NCI-H187 treated with DMSO at 0.1 percent for 48 hours (cell line): ENCODE results near the gene PACSIN1.

Source experiments
- DNase-seq: peaks from one replicate; lab custom pipeline; 2025; lab: John Stamatoyannopoulos, UW

The PACSIN1 gene

DNA sequence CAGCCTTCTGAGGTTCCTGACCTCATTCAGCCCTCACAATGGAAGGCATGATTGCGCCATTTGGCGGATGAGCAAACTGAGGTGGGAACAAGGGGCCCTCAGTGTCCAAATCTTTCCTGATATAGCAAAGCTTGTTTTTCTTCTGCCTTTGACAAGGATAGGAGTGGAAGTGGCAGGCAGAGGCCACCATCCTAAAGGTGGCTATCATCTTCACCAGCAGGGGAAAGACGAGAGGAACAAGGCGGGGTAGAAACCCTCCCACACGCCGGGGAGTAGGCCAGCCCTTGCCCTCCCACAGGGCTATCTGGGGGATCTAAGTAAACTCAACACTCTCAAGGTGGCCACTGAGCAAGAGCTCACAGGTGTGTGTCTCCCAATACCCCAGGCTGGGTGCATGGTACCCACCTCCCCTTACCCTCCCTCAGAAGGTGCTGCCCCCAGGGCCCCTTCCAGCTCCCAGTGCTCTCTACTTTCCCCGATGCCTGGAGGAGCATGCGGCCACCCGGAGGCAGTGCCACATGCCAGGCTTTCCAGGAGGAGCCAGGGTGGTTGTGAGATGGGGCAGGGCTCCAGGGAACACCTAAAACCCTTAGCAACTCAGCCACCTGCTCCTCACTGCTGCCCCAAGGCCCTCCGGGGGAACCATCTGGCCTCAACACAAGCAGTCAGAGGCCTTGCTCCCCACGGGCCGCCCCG is 79.0 kb downstream of the PACSIN1 start:
- DNase-seq = no peak

DNA sequence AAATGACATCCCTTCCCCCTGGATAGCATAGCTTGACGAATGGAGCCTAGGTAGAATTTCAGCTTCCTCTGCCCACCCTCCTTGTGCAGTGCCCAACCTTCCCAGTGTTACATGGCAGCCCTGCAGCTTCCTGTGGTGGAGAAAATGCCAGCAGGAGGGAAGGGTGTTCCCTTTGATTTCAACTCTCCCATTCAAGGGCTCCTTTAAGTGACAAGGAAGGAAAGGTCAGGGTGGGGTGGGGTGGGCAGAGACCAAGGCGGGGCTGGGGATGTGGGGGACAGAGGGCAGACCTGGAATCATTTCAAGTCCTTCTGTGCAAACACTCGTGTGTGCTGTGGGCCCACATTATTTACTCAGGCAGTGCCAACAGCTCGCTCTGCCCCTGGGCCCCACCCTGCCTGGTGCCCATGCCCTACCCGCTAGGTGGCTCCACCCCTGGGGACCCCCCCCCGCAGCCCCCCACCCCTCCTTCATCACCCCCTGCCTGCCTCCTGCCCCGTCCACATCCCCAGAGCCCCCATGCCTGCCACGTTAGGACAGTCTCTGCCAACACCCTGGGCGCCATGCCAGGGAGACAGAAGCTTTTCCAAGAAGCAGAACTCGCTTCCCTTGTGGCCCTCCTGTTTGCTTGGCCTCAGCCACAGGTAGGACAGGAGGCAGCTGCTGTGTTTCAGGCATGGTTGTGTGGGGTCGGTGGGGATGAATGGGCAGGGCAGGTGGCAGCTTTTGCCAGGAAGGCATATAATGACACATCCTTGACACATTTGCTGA is 80.9 kb downstream of the PACSIN1 start:
- DNase-seq = no peak

DNA sequence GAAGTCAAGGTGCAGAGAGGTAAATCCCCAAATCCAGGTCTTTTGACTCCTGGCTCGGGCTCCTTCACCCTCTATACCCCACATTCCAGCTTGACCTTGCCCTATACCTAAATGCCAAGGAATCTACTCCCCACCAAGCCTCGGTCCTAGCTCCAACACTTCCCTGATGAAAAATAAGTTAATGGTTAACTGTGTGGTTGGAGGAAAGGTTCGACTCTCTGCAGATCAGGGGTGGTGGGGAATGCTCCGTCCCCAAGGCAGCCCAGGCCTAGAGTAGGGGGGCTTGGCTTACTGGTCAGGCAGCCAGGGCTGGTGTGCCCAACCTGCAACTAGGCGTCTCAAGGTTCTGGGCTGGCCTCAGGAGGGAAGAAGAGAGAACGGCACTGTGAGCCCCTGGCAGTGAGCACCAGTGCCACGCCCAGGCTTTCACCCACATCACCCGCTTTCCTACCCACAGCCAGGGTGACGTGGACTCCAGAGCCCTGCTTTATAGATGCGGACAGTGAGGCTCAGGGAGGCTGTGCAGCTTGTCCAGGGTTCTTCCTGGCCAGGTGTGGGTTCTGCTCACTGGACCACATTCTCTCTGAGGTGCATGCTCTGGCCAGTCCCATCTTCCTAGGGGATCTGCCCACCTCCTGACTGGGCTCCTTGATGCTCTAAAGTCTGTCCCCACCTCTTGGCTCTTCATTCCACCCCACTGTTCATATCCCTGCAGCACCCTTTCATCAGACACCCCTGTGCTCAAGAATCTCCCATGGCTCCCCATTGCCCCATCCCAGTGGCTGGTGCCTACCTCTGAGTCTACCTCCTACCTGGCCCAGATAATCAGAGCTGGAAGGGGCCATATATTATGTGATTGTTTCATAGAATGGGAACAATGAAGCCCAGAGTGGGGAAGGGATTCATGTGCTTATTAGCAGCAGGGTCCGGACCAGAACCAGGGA is 82.1 kb downstream of the PACSIN1 start:
- DNase-seq = no peak

DNA sequence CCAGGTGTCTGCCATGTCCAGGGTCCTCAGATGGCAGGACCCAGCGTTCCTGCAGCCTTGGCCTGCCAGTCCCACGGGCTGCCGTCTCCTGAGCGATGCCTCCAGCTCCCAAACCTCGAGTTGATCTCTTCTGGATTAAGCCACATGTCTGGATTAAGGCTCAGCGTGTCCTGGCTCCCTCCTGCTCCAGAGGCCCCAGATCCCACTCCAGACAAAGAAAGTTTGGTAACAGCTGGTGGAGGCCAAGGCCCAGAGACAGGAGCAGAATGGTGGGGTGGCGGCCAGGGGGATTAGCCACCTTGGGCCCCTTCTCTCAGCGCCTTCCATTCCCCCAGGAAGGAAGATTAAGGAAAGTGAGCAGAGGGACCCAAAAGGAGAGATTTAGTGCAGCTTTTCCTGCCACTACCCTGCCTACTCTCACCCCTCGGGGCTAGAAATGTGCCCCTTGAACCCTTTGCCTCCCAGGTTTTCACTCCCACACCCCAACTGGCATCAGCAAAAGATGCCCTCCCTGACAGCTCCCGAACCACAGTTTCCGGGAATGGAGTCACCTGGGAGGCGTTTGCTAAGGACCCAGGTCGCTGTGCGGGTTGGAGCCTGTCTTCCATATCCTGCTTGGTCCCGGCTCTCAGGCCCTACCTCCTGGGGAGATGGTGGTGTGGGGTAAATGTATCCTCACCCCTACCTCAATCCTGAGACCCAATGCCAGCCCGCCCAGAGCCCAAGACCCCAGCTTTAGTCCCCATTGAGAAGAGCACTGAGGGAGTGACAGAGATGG is 83.3 kb downstream of the PACSIN1 start:
- no peak for DNase-seq

DNA sequence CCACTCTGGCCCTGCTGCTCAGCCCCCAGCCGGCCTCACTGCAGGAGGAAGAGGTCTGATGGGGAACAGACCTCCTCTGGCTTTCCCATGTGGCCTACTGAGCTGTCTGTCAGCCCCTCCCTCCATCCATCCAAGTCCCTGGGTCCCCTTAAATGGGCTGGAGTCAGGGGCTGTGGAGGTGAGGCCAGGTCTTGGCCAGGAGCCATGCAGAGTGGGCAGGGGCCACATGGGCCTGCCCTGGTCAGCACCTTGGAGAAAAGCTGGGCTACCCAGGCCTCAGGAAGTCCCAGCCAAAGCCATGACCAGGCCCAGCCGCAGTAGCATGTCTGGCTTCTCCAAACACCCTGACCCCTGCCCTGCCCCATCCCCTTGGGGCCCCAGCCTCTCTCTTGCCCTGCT is 83.9 kb downstream of the PACSIN1 start:
- no peak for DNase-seq

DNA sequence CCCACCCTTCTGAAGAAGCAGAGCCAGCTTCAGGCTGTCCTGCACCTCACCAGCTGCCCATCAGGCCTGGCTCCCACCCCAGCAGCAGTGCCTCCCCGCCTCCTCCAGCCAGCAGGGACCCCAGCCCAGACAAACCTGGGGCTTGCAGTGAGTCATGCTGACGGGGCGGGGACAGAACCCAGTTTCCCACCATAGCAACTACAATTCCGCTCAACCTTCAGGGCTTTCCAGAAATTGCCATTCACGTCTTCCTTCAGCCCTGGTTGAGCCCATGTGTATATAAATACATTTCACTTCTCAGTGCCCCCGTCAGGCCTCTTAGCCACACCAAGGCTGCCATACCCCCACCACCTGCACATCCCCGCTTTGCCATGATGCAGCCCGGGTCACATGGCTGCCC is 85.8 kb downstream of the PACSIN1 start:
- no peak for DNase-seq

DNA sequence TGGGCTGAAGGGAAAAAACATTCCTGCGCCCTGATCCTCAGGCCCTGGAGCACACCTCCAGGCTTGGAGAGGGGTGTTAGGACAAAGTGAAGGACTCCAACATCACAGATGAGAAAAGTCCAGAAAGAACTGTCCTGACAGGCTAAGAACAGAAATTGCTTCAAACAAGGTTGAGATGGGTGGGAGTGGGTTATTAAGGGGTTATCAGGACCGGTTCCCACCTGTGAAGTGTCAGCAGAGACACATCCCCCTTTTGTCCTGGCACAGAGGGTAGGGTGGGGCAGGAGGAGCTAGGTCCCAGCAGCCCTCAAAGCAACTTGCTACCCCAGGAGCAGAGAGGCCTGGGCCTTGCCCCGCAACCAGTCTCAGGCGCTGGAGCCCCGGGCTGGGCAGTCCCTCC is 86.7 kb downstream of the PACSIN1 start:
- no peak for DNase-seq

DNA sequence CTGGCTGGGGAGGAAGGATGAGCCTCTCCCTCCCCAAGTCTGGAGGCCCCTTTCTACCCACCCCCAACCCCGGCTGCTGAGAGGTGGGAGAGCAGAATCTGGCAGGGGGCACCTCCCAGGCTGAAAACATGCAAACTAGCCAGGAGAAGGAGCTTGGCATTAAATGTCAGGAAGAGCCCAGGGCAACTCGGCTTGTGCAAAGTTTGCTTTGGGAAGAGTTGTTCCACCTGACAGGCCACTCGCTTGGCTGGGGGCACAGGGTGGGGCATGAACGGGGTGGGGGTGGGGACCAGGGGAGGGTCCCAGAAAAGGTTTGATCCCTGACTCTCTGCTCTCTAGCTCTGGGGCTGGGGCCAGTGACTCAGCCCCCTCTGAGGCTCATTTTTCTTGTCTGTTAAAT is 87.3 kb downstream of the PACSIN1 start:
- no peak for DNase-seq

DNA sequence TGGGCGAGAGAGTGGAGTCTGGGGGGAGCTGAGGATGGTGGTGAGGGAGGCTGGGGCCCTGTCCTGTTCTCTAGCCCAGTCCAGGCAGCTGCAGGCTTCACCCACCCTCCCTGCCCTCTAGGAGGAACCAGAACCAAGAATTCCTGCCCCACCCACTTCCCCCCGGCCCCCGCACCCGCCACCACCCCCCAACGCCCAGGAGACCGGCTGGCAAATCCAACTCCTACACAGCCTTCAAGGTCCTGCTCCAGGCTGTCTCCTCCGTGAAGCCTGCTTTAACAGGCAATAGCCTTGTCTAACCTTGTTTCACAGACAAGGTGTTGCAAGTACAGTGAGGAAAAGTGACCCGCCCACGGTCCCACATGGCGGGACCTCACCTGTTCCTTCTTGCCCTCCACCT is 87.9 kb downstream of the PACSIN1 start:
- no peak for DNase-seq

DNA sequence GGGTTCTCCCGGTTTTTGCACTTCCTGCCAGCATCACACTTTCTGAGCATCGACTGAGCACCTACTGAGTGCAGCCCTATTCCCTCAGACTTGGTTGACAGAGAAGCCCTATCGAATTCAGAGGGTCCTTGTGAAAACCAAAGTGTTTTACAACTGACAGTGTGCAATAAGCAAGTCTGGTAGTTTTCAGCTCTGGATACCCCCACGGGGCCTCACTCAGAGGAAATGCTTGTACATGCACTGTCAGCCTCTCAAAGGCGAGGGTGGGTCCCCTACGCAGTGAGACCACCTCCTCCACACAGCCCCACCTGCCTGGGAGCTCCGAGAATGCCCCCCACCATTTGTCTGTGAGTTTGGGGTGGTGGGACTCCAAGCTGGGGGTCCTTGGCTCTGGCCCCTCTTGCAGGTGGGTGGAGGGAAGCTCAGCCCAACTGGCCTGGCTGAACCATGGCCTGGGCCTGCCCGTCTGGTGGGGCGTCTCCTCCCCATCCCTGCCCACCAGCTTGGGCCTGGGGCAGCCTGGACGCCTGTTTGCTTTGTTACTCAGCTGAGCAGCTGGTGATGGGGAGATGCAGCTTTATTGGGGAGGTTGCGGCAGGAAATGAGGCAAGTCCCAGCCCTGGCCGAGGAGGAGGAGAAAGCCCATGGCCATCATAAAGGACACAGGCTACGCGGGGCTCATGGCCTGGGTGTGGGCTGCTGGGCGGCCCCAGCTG is 88.6 kb downstream of the PACSIN1 start:
- DNase-seq = no peak

DNA sequence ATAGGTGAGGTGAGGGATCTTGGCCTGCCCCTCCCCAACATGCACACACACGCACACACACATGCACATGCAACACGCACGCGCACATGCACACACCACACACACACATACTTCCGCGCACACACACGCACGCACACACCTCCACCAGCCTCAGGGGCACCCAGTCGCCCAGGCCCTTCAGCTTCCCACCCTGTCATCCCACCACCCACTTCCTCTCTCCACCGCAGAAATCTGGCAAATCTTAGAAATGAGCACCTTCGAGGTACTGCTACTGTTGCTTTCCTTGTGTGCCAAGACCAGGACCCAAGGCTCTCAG is 89.1 kb downstream of the PACSIN1 start:
- DNase-seq = no peak

DNA sequence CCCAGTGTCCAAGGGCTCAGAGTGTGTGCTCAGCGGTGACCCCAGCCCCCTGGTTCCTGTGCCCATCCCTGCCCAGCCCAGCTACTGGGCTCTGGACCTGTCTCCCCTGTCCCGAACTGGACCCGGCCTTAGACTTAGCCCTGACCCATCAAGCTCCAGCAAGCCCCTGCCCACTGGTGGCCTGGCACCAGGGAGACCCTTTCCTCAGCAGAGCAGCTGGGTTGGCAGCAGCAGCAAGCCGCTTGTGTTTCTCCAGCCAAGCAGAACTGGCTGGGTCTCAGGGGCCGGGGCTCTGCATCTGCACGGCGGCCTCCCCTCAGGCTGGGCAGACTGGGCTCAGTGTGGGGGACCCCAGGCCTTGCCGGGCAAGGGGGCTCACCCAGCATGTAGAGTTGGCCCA is 89.5 kb downstream of the PACSIN1 start:
- no peak for DNase-seq

DNA sequence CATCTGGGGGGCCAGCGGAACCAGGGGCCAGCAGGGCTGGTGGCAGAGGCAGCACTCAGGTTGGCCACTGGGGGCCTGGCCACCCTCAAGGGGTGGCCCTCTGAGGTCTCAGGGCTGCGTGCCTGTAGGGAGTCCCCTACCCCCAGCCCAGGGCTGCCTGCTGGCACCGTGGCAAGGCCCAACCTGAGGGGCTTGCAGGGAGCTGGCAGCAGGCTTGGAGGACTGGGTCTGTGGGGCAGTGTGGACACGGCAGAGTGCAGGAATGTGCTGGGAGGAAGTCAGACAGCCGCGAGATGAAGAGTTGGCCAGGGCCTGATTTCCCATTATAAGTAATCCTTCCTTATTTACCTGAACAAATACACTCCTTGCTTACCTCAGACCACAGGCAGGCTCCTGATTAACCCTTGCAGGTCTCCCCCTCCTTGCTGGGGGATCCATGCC is 90.2 kb downstream of the PACSIN1 start, which contains the start of gene SPDEF:
SPDEF (minus strand) TSS at position 299 of the 441 bp plus-strand sequence. CDS start 11,874 bp downstream, outside the sequence.
- no peak for DNase-seq

DNA sequence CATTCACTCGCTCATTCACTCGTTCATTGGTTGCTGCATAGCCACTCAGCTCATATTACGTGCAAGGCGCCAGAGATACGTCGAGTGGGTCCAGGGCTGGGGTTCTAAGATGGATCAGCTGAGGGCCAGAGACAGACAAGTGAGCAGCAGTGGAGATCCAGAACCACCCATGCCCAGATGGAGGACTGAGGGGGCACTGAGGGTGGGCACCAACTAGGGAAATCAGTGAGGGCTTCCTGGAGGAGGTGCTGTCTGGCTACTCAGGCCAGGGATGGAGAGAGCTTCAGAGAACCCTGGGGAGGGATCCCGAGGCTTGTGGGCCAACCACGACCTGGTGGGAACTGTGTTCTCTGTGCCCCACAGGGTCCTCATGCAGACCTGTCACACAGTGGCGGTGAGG is 90.6 kb downstream of the PACSIN1 start:
- DNase-seq = no peak

DNA sequence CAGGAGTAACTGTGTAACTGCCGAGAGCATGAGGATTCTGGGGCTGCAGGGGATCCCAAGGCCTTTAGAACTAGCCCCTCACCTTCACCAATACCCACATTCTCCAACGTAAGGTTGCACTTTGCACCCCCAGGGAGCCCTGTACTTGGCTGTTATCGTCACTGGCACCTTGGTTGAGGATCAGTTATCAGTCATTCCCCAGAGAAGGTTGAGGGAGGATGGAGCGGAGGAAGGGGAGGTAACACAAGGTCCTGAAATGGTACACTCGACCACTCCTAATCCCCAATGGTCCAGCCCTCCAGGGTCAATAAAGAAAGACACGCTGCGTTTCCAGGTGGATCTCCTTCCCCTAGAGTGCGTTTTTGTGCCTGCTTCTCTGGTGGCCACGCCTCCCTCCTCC is 91.4 kb downstream of the PACSIN1 start:
- DNase-seq = no peak

DNA sequence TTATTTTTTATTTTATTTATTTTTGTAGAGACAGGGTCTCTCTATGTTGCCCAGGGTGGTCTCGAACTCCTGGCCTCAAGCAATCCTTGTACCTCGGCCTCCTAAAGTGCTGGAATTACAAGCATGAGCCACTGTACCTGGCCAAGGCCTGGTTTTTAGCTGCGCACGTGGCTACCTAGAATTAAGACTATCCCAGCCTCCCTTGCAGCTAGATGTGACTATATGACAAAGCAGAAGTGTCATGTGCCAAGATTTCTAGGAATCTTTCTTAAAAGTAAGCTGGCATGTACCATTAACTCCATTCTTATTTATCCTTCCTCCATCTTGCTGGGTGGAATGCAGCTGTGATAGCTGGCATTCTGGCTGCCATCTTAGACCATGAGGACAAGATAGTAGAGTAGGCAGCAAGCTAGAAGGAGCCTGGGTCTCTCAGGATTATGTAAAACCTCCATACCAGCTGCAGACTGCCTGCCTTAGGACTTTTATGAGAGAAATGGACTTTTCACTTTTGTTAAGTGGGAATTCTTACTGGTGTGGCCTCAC is 92.4 kb downstream of the PACSIN1 start:
- DNase-seq = no peak

DNA sequence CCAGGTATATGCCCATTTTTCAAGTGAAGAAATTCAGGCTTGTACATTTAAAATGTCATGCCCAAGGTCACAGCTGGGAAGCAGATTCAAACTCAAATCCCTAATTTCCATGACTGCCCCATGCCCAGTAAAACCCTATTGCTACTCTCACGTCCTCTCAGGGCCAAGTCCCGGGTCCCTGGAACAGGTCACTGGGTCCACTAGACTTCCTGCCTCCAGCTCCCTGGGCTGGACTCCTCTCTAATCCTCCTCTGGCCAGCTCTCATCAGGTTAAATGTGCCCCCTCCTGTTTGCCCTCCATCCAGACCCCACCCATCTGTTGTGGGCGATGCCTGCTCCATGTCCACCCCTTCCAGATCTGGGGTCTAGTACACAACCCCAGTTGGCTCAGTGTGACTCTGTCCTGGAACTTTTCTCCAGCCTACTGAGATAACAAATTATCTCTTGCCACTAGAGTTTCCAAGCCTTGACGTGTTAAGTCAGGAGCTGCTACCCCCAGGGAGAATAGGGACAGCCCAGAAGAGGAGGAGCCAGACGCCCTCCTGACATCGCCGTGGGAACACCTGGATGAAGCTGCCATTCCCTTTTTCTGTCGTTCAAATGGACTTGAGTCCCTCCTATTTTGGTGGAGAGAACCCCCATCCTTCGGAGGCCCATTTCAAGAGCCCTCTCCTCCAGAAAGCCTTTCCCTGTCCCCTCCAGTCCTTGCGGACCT is 93.9 kb downstream of the PACSIN1 start:
- no peak for DNase-seq

DNA sequence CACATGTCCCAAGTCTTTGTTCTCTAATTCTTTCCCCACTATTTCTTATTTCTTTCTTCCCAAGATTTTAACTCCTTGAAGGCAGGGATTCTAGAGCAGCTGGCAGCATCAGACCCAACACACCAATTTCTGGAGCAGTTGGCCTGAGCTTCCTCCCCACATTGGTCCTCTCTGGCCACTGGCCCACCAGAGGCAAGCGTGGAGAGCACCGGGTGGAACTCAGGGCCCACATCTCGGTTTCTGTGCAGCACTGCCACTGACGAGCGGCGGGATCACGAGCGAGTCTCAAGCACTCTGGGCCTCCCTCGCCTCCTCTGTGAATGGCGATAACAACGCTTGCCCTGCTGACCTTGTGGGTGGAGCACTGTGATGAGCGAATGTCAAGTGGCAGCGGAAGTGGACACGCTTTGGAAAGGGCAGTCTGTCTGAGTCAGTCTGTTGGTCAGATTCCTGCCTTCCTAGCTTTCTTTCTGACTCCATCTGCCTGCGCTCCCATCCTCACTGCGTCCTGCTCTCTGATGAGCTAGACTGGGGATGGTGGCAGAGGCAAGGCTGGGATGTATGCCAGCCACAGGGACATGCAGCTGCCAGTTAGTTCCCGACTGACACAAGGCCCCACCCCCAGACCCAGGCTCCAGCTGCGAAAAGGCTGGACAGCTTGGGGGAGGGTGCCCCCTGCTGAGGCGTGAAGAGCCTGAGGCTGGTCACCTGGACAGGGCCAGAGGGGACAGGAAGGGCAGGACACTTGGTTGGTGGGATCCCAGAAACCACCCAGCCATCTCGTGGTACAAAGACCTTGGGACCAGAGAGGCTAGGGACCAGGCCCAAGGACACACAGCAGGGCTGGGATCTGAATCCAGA is 94.7 kb downstream of the PACSIN1 start:
- DNase-seq = no peak

DNA sequence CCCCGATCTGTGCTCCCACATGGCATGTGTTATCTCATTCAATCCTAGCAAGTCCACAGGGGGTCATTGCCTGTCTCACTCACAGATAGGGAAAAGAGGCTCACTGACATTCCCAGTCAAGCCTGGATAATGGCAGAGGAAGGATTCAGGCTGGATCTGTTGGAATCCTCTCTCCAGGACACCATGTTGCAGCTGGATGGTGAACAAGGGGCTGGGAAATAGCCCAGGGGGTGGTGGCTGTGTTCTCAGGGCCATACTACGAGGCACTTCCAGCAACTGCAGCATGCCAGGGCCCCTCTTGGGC is 95.3 kb downstream of the PACSIN1 start:
- no peak for DNase-seq
